Measurements from ENCODE around the gene KRT36. TPM values are rescaled to one million over a fixed set of nuclear protein-coding genes. Genes with fewer than 3 reads are reported as not detected.

KRT36 gene
- total RNA-seq, 4 donors from 2014 or later = not detected

DNA sequence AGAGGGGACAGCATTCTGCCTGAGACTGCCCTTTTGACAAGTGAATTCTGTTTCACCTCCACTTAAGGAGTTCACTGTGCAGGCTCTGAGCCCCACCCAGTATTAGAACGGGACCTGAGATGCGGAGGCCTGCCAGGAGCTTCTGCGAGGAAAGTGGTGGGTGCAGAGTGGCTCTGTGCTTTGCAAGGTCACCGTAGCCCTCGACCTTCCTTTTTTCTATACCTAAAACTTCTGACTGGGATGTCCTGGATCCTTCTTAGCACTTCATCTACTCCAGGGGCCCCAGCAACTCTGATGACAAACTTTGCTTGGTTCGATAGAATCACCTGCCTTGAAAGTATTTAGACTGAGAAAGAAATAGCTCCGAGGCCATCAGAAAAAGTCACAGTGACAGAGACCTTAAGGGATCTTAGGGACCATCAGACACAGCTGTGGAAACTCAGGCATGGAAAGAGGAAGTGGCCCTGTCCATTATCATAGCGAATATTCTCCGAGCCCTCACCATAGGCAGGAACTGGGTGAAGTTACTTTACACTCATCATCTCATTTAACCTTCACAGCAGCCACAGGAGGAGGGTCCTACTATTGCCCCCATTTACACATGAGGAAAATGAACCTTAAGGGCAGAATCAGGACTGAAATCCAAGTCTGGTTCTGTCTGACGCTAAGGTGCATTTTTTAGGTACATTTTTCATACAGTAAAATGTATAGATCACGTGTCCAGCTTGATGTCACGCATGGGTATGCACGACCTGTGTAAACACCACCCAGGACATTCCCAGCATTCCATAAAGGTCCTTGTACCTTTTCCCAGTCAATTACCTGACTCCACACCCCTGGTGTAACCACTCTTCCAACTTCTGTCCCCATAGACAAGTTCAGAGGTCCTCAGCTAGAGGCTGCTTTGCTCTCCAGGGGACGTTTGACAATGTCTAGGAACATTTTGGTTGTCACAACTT is 16.4 kb upstream of the KRT36 start:
- Histone ChIP-seq H3K27ac (no peak overlapping the region), H3K4me3 (no peak overlapping the region), H3K36me3 (no peaks in the 10 kb centered on the region), H3K27me3 (no peaks in the 10 kb centered on the region), H3K4me1 (peaks cover 0 to 16% of the 10 kb centered on the region in 2 donors), H3K9me3 (no peaks in the 10 kb centered on the region)
- intact Hi-C loops (cut with DNase I; ENCODE audit: low total_unique reads) = no loop called here
- TF ChIP-seq, protein P1, sequence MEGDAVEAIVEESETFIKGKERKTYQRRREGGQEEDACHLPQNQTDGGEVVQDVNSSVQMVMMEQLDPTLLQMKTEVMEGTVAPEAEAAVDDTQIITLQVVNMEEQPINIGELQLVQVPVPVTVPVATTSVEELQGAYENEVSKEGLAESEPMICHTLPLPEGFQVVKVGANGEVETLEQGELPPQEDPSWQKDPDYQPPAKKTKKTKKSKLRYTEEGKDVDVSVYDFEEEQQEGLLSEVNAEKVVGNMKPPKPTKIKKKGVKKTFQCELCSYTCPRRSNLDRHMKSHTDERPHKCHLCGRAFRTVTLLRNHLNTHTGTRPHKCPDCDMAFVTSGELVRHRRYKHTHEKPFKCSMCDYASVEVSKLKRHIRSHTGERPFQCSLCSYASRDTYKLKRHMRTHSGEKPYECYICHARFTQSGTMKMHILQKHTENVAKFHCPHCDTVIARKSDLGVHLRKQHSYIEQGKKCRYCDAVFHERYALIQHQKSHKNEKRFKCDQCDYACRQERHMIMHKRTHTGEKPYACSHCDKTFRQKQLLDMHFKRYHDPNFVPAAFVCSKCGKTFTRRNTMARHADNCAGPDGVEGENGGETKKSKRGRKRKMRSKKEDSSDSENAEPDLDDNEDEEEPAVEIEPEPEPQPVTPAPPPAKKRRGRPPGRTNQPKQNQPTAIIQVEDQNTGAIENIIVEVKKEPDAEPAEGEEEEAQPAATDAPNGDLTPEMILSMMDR (IDR thresholded peaks at IDR 0.05) = no peak
- TF ChIP-seq POLR2A (IDR thresholded peaks at IDR 0.05) = no peak
- DNase-seq = no peak

DNA sequence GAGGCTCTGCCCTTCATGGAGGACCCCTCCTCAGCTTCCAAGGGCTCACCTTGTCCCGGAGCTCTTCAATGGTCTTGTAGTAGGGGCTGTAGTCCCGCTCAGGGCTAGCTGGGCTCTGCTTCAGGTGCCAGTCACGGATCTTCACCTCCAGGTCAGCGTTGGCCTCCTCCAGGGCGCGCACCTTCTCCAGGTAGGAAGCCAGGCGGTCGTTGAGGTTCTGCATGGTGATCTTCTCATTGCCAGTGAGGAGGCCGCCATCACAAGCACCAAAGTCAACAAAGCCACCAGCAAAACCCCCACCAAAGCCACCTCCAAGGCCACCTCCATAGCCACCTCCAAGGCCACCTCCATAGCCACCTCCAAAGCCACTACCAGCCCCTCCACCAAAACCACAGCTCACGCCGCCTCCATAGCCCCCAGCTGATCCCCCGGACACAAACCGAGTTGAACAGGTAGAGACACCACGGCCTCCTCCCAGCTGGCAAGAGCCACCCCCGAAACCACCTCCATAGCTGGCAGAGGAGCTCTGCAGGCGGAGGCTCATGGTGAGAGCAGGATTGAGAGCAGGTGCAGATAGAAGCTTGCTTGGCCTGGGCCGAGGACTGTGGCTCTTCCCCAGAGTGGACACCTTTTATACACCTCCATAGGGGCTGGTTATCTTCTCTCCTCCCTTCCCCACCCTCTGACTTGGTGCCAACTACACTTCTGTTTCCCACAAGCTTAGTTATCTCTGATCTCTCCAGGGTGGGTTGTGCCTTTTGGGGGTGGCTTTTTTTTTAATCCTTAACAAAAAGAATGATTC is 15.5 kb upstream of the KRT36 start, which contains the start of gene KRT13:
KRT13 (minus strand) TSS at position 606 of the 802 bp plus-strand sequence; CDS start at position 544, 62 bp downstream.
- Histone ChIP-seq H3K4me3 (no peak within 1 kb of the TSS), H3K36me3 (no peaks in the 10 kb centered on the region), H3K9me3 (no peaks in the 10 kb centered on the region), H3K27ac (peak within 1 kb of the TSS; percentile 56 to 68), H3K27me3 (no peaks in the 10 kb centered on the region), H3K4me1 (peaks cover 0 to 16% of the 10 kb centered on the region in 2 donors)
- no peak for DNase-seq
- TF ChIP-seq POLR2A (IDR thresholded peaks at IDR 0.05) = no peak
- TF ChIP-seq, protein P1 (IDR thresholded peaks at IDR 0.05) = no peak
- intact Hi-C loops (cut with DNase I; ENCODE audit: low total_unique reads) = no loop called here

- Histone ChIP-seq H3K4me1 (peaks cover 0 to 16% of the 10 kb centered on the region in 2 donors), H3K27ac (peak overlapping the region; percentile 56 to 68), H3K27me3 (no peaks in the 10 kb centered on the region), H3K4me3 (no peak overlapping the region), H3K36me3 (no peaks in the 10 kb centered on the region), H3K9me3 (no peaks in the 10 kb centered on the region)
- TF ChIP-seq, protein P1 (IDR thresholded peaks at IDR 0.05) = no peak
- TF ChIP-seq POLR2A (IDR thresholded peaks at IDR 0.05) = no peak
- intact Hi-C loops (cut with DNase I; ENCODE audit: low total_unique reads) = no loop called here
- peak; percentile 60 to 76 for DNase-seq
Observed at GRCh38 chr17:41504246-41504977, 14.7 kb upstream of the KRT36 start.

DNA sequence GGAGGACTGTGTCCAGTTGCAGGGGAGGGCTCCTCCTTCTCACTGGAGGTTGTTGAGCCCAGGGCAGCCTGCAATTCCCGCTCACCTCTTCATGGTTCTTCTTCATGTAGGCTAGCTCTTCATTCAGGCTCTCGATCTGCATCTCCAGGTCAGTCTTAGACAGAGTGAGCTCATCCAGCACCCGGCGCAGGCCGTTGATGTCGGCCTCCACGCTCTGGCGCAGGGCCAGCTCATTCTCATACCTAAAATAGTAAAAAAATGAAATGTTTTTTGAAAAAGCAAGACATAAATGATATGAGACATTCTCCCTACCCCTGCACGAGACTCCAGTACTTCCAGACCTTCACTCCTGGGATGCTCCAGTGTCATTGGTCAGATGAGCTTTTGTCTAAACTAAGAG is 13.5 kb upstream of the KRT36 start:
- Histone ChIP-seq H3K4me1 (peaks cover 0 to 16% of the 10 kb centered on the region in 2 donors), H3K27me3 (no peaks in the 10 kb centered on the region), H3K9me3 (no peaks in the 10 kb centered on the region), H3K27ac (peak overlapping the region; percentile 56 to 68), H3K36me3 (no peaks in the 10 kb centered on the region), H3K4me3 (no peak overlapping the region)
- intact Hi-C loops (cut with DNase I; ENCODE audit: low total_unique reads) = no loop called here
- TF ChIP-seq POLR2A (IDR thresholded peaks at IDR 0.05) = no peak
- TF ChIP-seq, protein P1 (IDR thresholded peaks at IDR 0.05) = no peak
- DNase-seq = peak in 1 of 2 donors; percentile 60

All from uterus (tissue), 4 donors.